ENCODE data around the gene ALX3.

The ALX3 gene

DNA sequence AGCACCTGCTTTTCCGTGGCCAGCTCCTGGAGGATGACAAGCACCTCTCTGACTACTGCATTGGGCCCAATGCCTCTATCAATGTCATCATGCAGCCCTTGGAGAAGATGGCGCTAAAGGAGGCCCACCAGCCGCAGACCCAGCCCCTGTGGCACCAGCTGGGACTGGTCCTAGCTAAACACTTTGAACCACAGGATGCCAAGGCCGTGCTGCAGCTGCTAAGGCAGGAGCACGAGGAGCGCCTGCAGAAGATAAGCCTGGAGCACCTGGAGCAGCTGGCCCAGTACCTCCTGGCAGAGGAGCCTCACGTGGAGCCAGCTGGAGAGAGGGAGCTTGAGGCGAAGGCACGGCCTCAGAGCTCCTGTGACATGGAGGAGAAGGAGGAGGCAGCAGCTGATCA, 42.2 kb upstream of the ALX3 start:
- in situ Hi-C loops (cut with HindIII; ENCODE audit: low sequenced_read_pairs) = no loop called here
- no peak for DNase-seq (ENCODE audit: low read depth, low spot score)
- H3K4me3 ChIP-seq (ENCODE audit: low read depth, low read length) = no peak overlapping the region
- TF ChIP-seq, protein P1, sequence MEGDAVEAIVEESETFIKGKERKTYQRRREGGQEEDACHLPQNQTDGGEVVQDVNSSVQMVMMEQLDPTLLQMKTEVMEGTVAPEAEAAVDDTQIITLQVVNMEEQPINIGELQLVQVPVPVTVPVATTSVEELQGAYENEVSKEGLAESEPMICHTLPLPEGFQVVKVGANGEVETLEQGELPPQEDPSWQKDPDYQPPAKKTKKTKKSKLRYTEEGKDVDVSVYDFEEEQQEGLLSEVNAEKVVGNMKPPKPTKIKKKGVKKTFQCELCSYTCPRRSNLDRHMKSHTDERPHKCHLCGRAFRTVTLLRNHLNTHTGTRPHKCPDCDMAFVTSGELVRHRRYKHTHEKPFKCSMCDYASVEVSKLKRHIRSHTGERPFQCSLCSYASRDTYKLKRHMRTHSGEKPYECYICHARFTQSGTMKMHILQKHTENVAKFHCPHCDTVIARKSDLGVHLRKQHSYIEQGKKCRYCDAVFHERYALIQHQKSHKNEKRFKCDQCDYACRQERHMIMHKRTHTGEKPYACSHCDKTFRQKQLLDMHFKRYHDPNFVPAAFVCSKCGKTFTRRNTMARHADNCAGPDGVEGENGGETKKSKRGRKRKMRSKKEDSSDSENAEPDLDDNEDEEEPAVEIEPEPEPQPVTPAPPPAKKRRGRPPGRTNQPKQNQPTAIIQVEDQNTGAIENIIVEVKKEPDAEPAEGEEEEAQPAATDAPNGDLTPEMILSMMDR (IDR thresholded peaks at IDR 0.05; ENCODE audit: low read depth, low read length) = no peak

DNA sequence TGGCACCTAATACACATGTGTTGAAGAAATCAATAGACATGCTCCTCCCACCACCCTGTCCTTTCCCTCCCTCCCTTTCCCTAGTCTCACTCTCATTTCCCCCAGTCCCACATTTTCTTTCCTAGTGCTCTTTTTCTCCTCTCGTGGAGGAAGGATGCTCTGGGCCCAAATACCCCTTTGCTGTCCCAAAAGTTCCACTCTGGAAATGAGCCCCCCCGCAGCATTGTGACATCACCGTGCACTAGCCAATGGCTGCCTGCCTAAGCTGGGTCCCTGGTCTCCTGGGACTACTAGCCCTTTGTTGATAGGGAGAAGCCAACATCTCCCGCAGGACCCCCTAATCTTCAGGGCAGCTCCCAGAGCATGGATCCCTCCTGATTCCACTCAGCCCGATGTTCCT, 41.7 kb upstream of the ALX3 start, which contains the start of gene UBL4B:
Gene UBL4B (plus strand): TSS at position 301 of the 400 bp plus-strand sequence. CDS start 92 bp downstream, at position 393.
- in situ Hi-C loops (cut with HindIII; ENCODE audit: low sequenced_read_pairs) = no loop called here
- TF ChIP-seq, protein P1 (IDR thresholded peaks at IDR 0.05; ENCODE audit: low read depth, low read length) = no peak
- DNase-seq (ENCODE audit: low read depth, low spot score) = no peak

DNA sequence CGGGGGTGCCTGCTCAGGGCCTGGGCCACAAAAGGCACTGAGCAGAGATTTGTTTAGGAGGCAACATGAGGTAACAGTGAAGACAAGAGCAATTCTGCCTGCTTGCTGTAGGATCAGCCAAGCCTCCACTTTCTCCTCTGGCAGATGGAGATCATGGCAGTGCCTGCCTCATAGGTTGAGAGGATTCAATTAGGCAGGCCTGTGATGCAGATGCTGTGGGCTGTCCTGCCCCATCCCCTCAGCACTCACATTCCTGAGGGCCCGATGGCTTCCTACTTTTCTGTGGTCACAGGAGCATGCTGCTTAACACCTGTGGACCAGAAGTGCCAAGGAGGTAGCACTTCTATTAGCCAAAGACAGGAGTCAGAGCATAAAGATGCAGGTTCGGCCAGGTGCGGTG, 40.6 kb upstream of the ALX3 start:
- H3K4me3 ChIP-seq (ENCODE audit: low read depth, low read length) = no peak overlapping the region
- DNase-seq (ENCODE audit: low read depth, low spot score) = no peak
- in situ Hi-C loops (cut with HindIII; ENCODE audit: low sequenced_read_pairs) = no loop called here
- TF ChIP-seq, protein P1 (IDR thresholded peaks at IDR 0.05; ENCODE audit: low read depth, low read length) = no peak

More for the DNA sequence above, 41.7 kb upstream of the ALX3 start, which contains the start of gene UBL4B:
- H3K4me3 ChIP-seq (ENCODE audit: low read depth, low read length) = no peak within 1 kb of the TSS

DNA sequence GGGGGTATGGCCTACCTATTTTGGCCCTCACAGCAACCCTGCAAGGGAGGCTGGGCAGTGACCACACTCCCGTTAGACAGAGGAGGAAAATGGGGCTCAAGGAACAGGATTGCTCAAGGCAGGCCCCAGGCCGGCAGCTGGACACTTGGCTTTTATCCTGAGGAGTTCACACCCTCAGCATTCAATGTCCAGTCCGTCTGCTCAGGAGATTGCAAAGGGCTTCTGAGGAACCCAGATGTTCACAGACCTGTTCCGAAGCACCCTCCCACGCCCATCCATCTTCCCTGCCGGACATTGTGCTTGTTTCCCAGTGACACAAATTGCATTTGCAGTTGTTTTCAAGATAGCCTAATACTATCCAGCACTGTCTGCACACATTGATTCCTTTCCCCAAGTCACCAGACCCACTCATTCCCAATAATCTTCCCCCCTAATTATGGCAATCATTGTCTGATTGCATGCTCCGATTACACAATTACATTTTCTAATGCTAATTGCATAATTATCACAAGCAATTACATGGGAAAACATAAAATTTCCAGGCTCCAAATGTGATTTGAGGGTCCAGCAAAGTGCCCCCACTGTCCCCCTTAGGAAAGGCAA, 37.5 kb upstream of the ALX3 start:
- in situ Hi-C loops (cut with HindIII; ENCODE audit: low sequenced_read_pairs) = no loop called here
- DNase-seq (ENCODE audit: low read depth, low spot score) = no peak
- no peak overlapping the region for H3K4me3 ChIP-seq (ENCODE audit: low read depth, low read length)
- TF ChIP-seq, protein P1 (IDR thresholded peaks at IDR 0.05; ENCODE audit: low read depth, low read length) = no peak

DNA sequence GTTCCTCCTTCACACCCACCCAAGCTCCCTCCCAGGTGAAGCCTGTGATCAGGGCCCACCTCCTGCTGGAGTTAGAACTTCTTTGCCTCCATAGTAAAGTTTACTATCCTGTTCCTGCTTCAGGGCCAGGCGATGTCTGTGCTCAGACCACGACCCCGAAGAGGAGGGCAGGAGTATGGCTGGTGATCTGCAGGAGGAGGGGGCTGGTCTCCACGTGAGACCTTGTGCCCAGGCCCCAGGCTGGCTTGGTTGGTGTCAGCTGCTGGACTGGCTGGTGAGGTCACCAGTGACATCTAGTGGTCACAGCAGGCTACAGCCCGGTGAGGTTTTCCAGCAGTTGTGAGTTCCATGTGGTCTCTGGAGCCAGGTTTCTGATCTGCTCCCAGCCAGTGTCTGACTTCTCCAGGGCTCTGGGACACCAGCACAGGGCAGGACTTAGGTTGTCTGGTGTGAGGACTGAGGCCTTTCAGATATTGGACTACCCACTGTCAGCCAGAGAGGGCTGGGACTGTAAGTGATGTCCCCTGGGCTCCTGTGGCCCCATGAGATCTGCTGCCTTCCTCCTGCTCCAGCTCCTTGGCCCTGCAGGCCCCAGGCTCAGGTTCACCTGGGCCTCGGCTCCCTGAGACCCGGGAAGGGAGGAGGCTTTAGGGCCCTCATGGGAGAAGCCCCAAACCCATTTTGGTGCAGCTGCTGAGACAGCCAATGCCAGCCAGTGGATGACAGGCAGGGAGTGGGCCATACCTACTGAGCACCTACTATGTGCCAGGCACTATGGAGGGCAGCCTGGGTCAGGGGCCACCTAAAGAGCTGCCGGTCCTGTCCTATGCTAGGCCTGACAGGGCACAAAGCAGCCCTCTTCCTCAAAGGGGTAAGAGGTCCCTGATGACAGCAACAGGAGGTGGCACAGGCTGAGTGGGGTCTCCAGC, 35.8 kb upstream of the ALX3 start:
- in situ Hi-C loops (cut with HindIII; ENCODE audit: low sequenced_read_pairs) = no loop called here
- no peak overlapping the region for H3K4me3 ChIP-seq (ENCODE audit: low read depth, low read length)
- DNase-seq (ENCODE audit: low read depth, low spot score) = peak; percentile 62
- TF ChIP-seq, protein P1 (IDR thresholded peaks at IDR 0.05; ENCODE audit: low read depth, low read length) = peak; percentile 96

- in situ Hi-C loops (cut with HindIII; ENCODE audit: low sequenced_read_pairs) = no loop called here
- TF ChIP-seq, protein P1 (IDR thresholded peaks at IDR 0.05; ENCODE audit: low read depth, low read length) = no peak
- no peak for DNase-seq (ENCODE audit: low read depth, low spot score)
- no peak overlapping the region for H3K4me3 ChIP-seq (ENCODE audit: low read depth, low read length)
Measured at GRCh38 chr1:110102081-110102480, 31.6 kb upstream of the ALX3 start.

Data from astrocyte of the spinal cord (primary cell).